T-helper 1 cell treated with Interleukin-12 subunit alpha and Interleukin-12 subunit beta and Interleukin-4 antibody, amounts not matched to agents 30 μg/mL and 1 μg/mL, for 36 hours (primary cell): ENCODE data around the gene GYPC.

Experiments
- H3K27ac Mint-ChIP-seq: one replicate; pipeline ENCODE4 v1.8.0; 2021; ENCODE audit warnings: mild to moderate bottlenecking, mixed read lengths
- H3K27me3 Mint-ChIP-seq: one replicate; pipeline ENCODE4 v1.8.0; 2021; ENCODE audit warnings: low read depth, mixed read lengths
- H3K36me3 Mint-ChIP-seq: one replicate; pipeline ENCODE4 v1.8.0; 2021; ENCODE audit warnings: low read depth, mixed read lengths
- H3K4me1 Mint-ChIP-seq: one replicate; pipeline ENCODE4 v1.8.0; 2021; ENCODE audit warnings: low read depth, mixed read lengths
- H3K4me3 Mint-ChIP-seq: one replicate; pipeline ENCODE4 v1.8.0; 2021; ENCODE audit warnings: mild to moderate bottlenecking, moderate library complexity, mixed read lengths
- H3K9me3 Mint-ChIP-seq: one replicate; pipeline ENCODE4 v1.8.0; 2021; ENCODE audit warnings: mixed read lengths

The GYPC gene

GRCh38 chr2:126732682-126733245 is 76.8 kb downstream of the GYPC start:
- Mint-ChIP-seq H3K27me3 (no peaks in the 10 kb centered on the region), H3K36me3 (no peaks in the 10 kb centered on the region), H3K4me1 (no peaks in the 10 kb centered on the region), H3K4me3 (no peak overlapping the region), H3K9me3 (no peaks in the 10 kb centered on the region), H3K27ac (no peak overlapping the region)

GRCh38 chr2:126733795-126734194 is 77.8 kb downstream of the GYPC start:
- Mint-ChIP-seq H3K36me3 (no peaks in the 10 kb centered on the region), H3K4me1 (no peaks in the 10 kb centered on the region), H3K4me3 (no peak overlapping the region), H3K27me3 (no peaks in the 10 kb centered on the region), H3K9me3 (no peaks in the 10 kb centered on the region), H3K27ac (no peak overlapping the region)

- Mint-ChIP-seq H3K27ac (no peak overlapping the region), H3K36me3 (no peaks in the 10 kb centered on the region), H3K4me3 (no peak overlapping the region), H3K4me1 (no peaks in the 10 kb centered on the region), H3K9me3 (no peaks in the 10 kb centered on the region), H3K27me3 (no peaks in the 10 kb centered on the region)
Observed at GRCh38 chr2:126736133-126736874, 80.3 kb downstream of the GYPC start.

- Mint-ChIP-seq H3K27ac (no peak overlapping the region), H3K36me3 (no peaks in the 10 kb centered on the region), H3K9me3 (no peaks in the 10 kb centered on the region), H3K4me3 (no peak overlapping the region), H3K4me1 (no peaks in the 10 kb centered on the region), H3K27me3 (no peaks in the 10 kb centered on the region)
Observed at GRCh38 chr2:126739141-126739540, 83.2 kb downstream of the GYPC start.

GRCh38 chr2:126744640-126745039 is 88.7 kb downstream of the GYPC start:
- Mint-ChIP-seq H3K4me3 (no peak overlapping the region), H3K27me3 (no peaks in the 10 kb centered on the region), H3K27ac (no peak overlapping the region), H3K36me3 (no peaks in the 10 kb centered on the region), H3K9me3 (no peaks in the 10 kb centered on the region), H3K4me1 (no peaks in the 10 kb centered on the region)
